Endothelial cell of umbilical vein (primary cell): ENCODE data around the gene BTBD19. TPM values are rescaled to one million over a fixed set of nuclear protein-coding genes. Genes with fewer than 3 reads are reported as not detected.

ENCODE experiments used
- BruUV-seq: library from RNA; stranded (reverse); fragments of 400-500 nt; replicated peaks from 2 replicates; lab custom pipeline; 2021; lab: Mats Ljungman, UMichigan
- CTCF ChIA-PET: fragments of 300-600, 350-600 bp; sonication (Branson Sonifier 250); formaldehyde crosslinking; loops from one replicate; lab custom pipeline; 2021; ENCODE audit warnings: antibody characterized with exemption, inconsistent platforms; lab: Charles Lee
- POLR2A ChIA-PET: fragments of 300-600, 350-600 bp; sonication (Branson Sonifier 250); formaldehyde crosslinking; loops from one replicate; lab custom pipeline; 2021; ENCODE audit warnings: antibody characterized with exemption, inconsistent platforms; lab: Charles Lee
- DNase-seq: peaks from one replicate; pipeline ENCODE4 v3.0.0-alpha.2; 2011; ENCODE audit warnings: low read depth, low spot score
- FAIRE-seq: peaks from 2 replicates; lab custom pipeline; 2011; peaks lifted over from hg19 to GRCh38; lab: Jason Lieb, UNC
- H2AFZ ChIP-seq: 2 replicates; pipeline ENCODE4 v1.6.0; 2012; ENCODE audit warnings: low read depth, low read length, control low read depth, inconsistent platforms
- H3K27ac ChIP-seq: 2 replicates; pipeline ENCODE4 v1.5.1; 2011; ENCODE audit warnings: low read depth, mild to moderate bottlenecking, control low read depth, low read length, moderate library complexity; ENCODE audit not compliant: insufficient read depth
- H3K27me3 ChIP-seq, 2 experiments: 2 replicates each; pipeline versions ENCODE4 v1.6.0 to v1.6.1; 2011; ENCODE audit warnings: low read length in 2 of 2, mixed read lengths in 1 of 2; ENCODE audit not compliant: control insufficient read depth in 2 of 2, insufficient read depth in 2 of 2
- H3K36me3 ChIP-seq, 2 experiments: 2 replicates in 1 of 2; 3 replicates in 1 of 2; pipeline ENCODE4 v1.5.1; 2011; ENCODE audit warnings: low read length in 2 of 2, mild to moderate bottlenecking in 1 of 2, moderate library complexity in 1 of 2; ENCODE audit not compliant: control insufficient read depth in 2 of 2, insufficient read depth in 2 of 2; ENCODE audit errors: extremely low read depth in 1 of 2
- H3K4me1 ChIP-seq: 3 replicates; pipeline ENCODE4 v1.5.1; 2011; ENCODE audit warnings: mild to moderate bottlenecking, low read length; ENCODE audit not compliant: control insufficient read depth, insufficient read depth; ENCODE audit errors: extremely low read depth
- H3K4me2 ChIP-seq: 2 replicates; pipeline ENCODE4 v1.6.1; 2011; ENCODE audit warnings: low read length, control low read depth, mixed read lengths; ENCODE audit not compliant: insufficient read depth
- H3K4me3 ChIP-seq, 3 experiments: fragments of 200-600 bp in 1 of 3; sonication (generic), shearing (Covaris generic) in 1 of 3; replicated peaks in 1 of 3; 2 replicates each; pipeline ENCODE4 v1.5.1; 2011 to 2016; ENCODE audit warnings: control low read depth in 3 of 3, low read length in 3 of 3, mild to moderate bottlenecking in 2 of 3, inconsistent platforms in 1 of 3, low read depth in 1 of 3, moderate library complexity in 1 of 3; ENCODE audit not compliant: insufficient read depth in 1 of 3
- H3K79me2 ChIP-seq: 2 replicates; pipeline ENCODE4 v1.6.0; 2012; ENCODE audit warnings: low read length, inconsistent platforms; ENCODE audit not compliant: control insufficient read depth, insufficient read depth
- H3K9ac ChIP-seq: replicated peaks from 2 replicates; pipeline ENCODE3; 2011; ENCODE audit warnings: low read length, control low read depth; ENCODE audit not compliant: insufficient read depth; ENCODE audit errors: extremely low read depth
- H3K9me1 ChIP-seq: replicated peaks from 3 replicates; pipeline ENCODE4 v1.6.0; 2011; ENCODE audit warnings: mild to moderate bottlenecking, low read length; ENCODE audit not compliant: control insufficient read depth, insufficient read depth; ENCODE audit errors: extremely low read depth
- H3K9me3 ChIP-seq: replicated peaks from 2 replicates; pipeline ENCODE4 v1.5.1; 2012; ENCODE audit warnings: low read length, inconsistent platforms; ENCODE audit not compliant: control insufficient read depth, insufficient read depth
- H4K20me1 ChIP-seq: replicated peaks from 2 replicates; pipeline ENCODE3; 2011; ENCODE audit warnings: mild to moderate bottlenecking, low read length; ENCODE audit not compliant: control insufficient read depth, insufficient read depth; ENCODE audit errors: extremely low read depth
- EZH2 ChIP-seq: IDR thresholded peaks from 2 replicates; pipeline ENCODE4 v1.6.1; 2012; ENCODE audit warnings: borderline replicate concordance, low read depth, mild to moderate bottlenecking, moderate library complexity, low read length, inconsistent platforms; ENCODE audit not compliant: severe bottlenecking
- FOS ChIP-seq: IDR thresholded peaks from 2 replicates; pipeline ENCODE4 v1.6.1; 2011; ENCODE audit warnings: mild to moderate bottlenecking, low read length, moderate library complexity, borderline replicate concordance; ENCODE audit not compliant: insufficient read depth
- GATA2 ChIP-seq: IDR thresholded peaks from 2 replicates; pipeline ENCODE4 v1.7.0; 2011; ENCODE audit warnings: low read depth, mild to moderate bottlenecking, moderate library complexity, mixed read lengths, low read length; ENCODE audit not compliant: insufficient read length, insufficient read depth
- JUN ChIP-seq: IDR thresholded peaks from 2 replicates; pipeline ENCODE4 v1.6.1; 2011; ENCODE audit warnings: borderline replicate concordance, low read depth; ENCODE audit not compliant: insufficient read length, insufficient read depth
- MYC ChIP-seq: IDR thresholded peaks from one replicate; pipeline ENCODE4 v1.6.1; 2011; ENCODE audit warnings: mild to moderate bottlenecking, low read depth, low read length
- POLR2A ChIP-seq: IDR thresholded peaks from 2 replicates; pipeline ENCODE4 v1.6.1; 2012; ENCODE audit warnings: low read depth, mild to moderate bottlenecking, control low read depth, low read length
- POLR2AphosphoS5 ChIP-seq: IDR thresholded peaks from 2 replicates; pipeline ENCODE4 v1.6.1; 2012; ENCODE audit warnings: low read depth, mild to moderate bottlenecking, control low read depth, low read length, moderate library complexity; ENCODE audit not compliant: insufficient read depth
- dilution Hi-C: fragments of 300-500 bp; cut with MboI; formaldehyde crosslinking; loops from one replicate; pipeline ENCODE4 v1.15.0; 2019; ENCODE audit warnings: low sequenced_read_pairs; ENCODE audit not compliant: extremely low pct_ligation_motif_present
- intact Hi-C: fragments of 100-400 bp; cut with micrococcal nuclease; formaldehyde crosslinking; loops from one replicate; pipeline ENCODE4 v1.10.0; 2022
- polyA plus RNA-seq, 4 experiments: library from polyadenylated mRNA; depleted of rRNA in 3 of 4; stranded (reverse) in 3 of 4; unstranded in 1 of 4; fragments of >200 nt; gene quantifications; 2 replicates each; pipeline versions ENCODE4 v1.2.1 to v1.2.3, GENCODE V29; 2011 to 2012; ENCODE audit warnings: missing spikeins in 1 of 4
- total RNA-seq: library from RNA; stranded (reverse); gene quantifications from 2 replicates; pipeline ENCODE4 v1.2.3, GENCODE V29; 2021
- TF ChIP-seq, protein P1 (sequence below): IDR thresholded peaks from 2 replicates; pipeline ENCODE4 v1.6.1; 2011; ENCODE audit not compliant: insufficient read depth, insufficient read length
- TF ChIP-seq, protein P2 (sequence below), 2 donors: IDR thresholded peaks; 1 replicate in 1 of 2; 2 replicates in 1 of 2; pipeline ENCODE4 v1.5.1; 2011; ENCODE audit warnings: low read length in 2 of 2, mild to moderate bottlenecking in 2 of 2, moderate library complexity in 2 of 2, control low read depth in 1 of 2, inconsistent platforms in 1 of 2, low read depth in 1 of 2; ENCODE audit not compliant: insufficient read depth in 1 of 2; ENCODE audit errors: extremely low read depth in 1 of 2

Gene BTBD19
- total and polyA plus RNA-seq, 2 donors (not counting 3 experiments of a cell fraction or from before 2014, with no cell fraction given), result 69.9 to 97.9 TPM

DNA sequence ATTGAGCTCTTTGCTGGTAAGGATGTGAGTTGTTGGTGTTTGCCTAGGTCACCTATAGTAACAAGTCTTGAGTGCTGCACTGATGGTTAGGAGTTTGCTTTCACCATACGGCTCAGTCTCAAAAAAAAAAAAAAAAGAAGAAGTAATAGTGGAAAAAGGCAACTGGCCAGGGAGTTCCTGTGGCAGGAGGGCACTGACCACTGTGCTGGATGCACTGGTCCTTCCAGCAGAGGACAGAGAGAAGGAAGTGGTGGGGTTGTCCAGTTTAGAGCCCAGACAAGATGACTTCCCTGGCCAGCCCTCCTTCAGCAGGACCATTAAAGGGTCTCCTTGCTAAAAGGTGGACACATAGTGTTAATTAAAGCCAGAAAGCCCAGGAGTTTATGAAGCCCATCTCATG, 46.6 kb downstream of the BTBD19 start:
- ChIA-PET POLR2A (no interaction called here), CTCF (no interaction called here)
- Histone ChIP-seq H3K27me3 (no peaks in the 10 kb centered on the region), H3K4me3 (no peak overlapping the region), H3K36me3 (peaks cover 3% of the 10 kb centered on the region in 2 experiments), H3K79me2 (no peaks in the 10 kb centered on the region), H3K9ac (no peak overlapping the region), H3K9me1 (no peaks in the 10 kb centered on the region), H3K27ac (no peak overlapping the region), H3K4me1 (no peaks in the 10 kb centered on the region), H3K4me2 (no peak overlapping the region), H4K20me1 (no peaks in the 10 kb centered on the region), H2AFZ (no peak overlapping the region), H3K9me3 (no peaks in the 10 kb centered on the region)
- intact Hi-C loops, result no loop called here
- DNase-seq, result no peak
- dilution Hi-C loops, result no loop called here
- TF ChIP-seq, protein P1, sequence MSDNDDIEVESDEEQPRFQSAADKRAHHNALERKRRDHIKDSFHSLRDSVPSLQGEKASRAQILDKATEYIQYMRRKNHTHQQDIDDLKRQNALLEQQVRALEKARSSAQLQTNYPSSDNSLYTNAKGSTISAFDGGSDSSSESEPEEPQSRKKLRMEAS, result no peak
- TF ChIP-seq POLR2AphosphoS5, result no peak
- TF ChIP-seq, protein P2, sequence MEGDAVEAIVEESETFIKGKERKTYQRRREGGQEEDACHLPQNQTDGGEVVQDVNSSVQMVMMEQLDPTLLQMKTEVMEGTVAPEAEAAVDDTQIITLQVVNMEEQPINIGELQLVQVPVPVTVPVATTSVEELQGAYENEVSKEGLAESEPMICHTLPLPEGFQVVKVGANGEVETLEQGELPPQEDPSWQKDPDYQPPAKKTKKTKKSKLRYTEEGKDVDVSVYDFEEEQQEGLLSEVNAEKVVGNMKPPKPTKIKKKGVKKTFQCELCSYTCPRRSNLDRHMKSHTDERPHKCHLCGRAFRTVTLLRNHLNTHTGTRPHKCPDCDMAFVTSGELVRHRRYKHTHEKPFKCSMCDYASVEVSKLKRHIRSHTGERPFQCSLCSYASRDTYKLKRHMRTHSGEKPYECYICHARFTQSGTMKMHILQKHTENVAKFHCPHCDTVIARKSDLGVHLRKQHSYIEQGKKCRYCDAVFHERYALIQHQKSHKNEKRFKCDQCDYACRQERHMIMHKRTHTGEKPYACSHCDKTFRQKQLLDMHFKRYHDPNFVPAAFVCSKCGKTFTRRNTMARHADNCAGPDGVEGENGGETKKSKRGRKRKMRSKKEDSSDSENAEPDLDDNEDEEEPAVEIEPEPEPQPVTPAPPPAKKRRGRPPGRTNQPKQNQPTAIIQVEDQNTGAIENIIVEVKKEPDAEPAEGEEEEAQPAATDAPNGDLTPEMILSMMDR (IDR thresholded peaks at IDR 0.05; ENCODE audit: extremely low read depth in 1 of 2, insufficient read depth in 1 of 2, low read depth in 1 of 2, low read length in 2 of 2), result no peak
- no peak for TF ChIP-seq EZH2
- TF ChIP-seq GATA2, result no peak
- TF ChIP-seq JUN, result no peak
- TF ChIP-seq FOS, result no peak
- no peak for TF ChIP-seq POLR2A
- no peak for TF ChIP-seq MYC
- FAIRE-seq, result no peak
- BruUV-seq, result no TSS peak
